Superior temporal gyrus (tissue), 1 donor: ENCODE results near the gene RPL28.
"Not testable (repeated sequence)": the region's sequence is repeated elsewhere in the genome, so short reads cannot be mapped to it uniquely, and the experiment has no call there.

ENCODE experiments used
- DNase-seq: peaks from one replicate; pipeline ENCODE4 v3.0.0-alpha.2; 2016; ENCODE audit errors: extremely low spot score

Gene RPL28

GRCh38 chr19:55392820-55393761 is 7.4 kb downstream of the RPL28 start:
- DNase-seq, result no peak

DNA sequence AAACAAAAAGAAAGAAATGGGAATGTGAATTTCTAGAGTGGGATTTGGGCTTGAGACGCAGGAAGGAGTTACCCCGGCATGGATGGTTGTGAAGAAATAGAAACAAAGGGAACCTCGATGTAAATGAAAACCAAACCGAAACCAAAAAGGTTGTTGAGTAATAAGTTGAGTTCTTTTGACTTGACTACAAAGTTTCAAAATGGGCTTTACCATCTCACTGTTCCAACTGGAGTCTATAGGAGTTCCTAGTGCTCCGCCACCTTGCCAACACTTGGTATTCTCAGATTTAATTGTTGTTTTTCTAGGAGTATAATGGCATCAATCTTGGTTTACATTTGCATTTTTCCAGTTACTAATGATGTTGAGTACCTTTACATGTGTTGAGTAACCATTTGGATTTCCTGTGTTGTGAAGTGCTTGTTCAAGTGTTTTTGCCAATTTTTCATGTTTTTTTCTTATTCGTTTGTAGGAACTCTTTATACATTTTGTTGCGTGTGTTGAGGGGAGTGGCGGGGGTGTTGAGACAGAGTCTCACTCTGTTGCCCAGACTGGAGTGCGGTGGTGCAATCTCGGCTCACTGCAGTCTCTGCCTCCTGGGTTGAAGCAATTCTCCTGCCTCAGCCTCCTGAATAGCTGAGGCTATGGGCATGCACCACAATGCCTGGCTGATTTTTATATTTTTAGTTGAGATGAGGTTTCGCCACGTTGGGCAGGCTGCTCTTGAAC is 12.6 kb downstream of the RPL28 start:
- no peak for DNase-seq

DNA sequence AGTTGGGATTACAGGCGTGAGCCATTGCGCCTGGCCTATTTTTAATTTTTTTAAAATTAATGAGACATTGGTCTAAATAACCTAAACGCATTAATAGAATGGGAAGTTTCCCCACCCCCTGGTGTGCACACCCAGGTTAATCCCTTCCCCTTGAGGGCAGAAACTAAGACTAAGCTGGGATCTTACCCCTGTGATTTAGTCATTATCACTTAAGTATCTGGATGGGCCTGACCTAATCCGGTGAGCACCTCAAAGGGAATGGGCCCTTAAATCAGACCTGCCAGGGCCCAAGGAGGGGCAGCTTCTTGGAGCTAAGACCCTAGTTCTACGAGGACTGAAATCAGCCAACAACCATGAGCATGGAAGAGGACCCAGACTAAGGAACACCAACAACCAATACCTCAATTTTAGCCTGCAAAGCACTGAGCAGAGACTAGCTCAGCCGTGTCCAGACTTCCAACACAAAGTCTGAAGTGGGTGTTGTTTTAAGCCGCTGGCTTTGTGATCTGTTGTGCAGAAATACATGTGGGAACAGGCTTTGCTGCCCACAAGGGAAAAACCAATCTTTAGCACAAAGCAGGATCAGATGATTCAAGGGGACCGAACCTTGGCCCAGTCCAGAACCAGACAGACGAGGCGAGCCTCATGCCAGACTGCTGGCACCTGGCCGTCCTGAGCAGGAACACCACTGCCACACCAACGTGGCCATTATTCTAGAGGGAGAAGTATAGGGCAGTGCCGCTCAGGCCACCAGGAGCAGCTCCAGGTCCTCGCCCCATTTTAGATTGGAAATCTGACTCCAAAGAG is 14.8 kb downstream of the RPL28 start:
- no peak for DNase-seq

- DNase-seq, result not testable (repeated sequence)
Measured at GRCh38 chr19:55401390-55401789, 15.7 kb downstream of the RPL28 start.

GRCh38 chr19:55402509-55402908 is 16.8 kb downstream of the RPL28 start:
- DNase-seq, result no peak

- no peak for DNase-seq
Measured at GRCh38 chr19:55405638-55406037, 19.9 kb downstream of the RPL28 start.

GRCh38 chr19:55406091-55406825 is 20.5 kb downstream of the RPL28 start:
- DNase-seq, result no peak

GRCh38 chr19:55406826-55407549 is 21.3 kb downstream of the RPL28 start:
- no peak for DNase-seq

DNA sequence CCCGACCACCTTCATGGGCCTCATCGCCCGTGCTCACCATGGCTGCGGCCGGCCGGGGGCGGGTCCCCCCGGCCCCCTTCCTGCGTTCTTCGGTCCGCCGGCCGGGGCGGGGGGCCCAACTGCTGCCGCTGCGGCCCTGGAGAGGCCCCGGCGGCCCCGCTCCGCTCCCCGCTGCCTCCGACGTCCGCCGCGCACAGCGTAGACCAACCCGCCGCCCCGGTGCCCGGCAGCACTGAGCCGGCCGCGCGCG is 21.7 kb downstream of the RPL28 start, which contains the start of gene UBE2S:
UBE2S (minus strand) TSS at position 239 of the 250 bp plus-strand sequence; CDS start at position 40, 199 bp downstream.
- DNase-seq, result not testable (repeated sequence)

GRCh38 chr19:55407800-55408532 is 22.2 kb downstream of the RPL28 start:
- peak; percentile 99 for DNase-seq

DNA sequence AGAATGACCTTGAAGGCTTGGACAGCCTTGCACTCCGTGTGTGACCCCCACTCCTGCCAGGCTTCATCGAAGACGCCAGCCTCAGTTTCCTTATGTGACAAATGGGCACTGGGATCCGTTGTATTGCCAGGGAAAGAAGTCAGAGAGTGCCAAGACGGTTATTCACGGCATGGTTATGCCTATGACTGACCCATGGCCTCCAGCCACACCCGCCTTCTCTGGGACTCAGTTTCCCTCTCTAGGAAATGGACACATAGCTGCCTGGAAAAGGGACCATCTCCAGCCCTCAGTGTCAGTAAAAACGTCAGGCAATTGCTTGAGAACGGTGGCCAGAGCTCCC is 22.8 kb downstream of the RPL28 start:
- no peak for DNase-seq

DNA sequence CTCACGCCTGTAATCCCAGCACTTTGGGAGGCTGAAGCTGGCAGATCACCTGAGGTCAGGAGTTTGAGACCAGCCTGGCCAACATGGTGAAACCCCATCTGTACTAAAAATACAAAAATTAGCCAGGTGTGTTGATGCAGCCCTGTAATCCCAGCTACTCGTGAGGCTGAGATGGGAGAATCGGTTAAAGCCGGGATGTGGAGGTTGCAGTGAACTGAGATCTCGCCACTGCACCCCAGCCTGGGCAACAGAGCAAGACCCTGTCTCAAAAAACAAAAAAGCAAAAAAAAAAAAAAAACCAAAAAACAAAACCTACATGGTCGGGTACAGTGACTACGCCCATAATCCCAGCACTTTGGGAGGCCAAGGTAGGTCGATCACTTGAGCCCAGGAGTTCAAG is 23.4 kb downstream of the RPL28 start:
- DNase-seq, result not testable (repeated sequence)

DNA sequence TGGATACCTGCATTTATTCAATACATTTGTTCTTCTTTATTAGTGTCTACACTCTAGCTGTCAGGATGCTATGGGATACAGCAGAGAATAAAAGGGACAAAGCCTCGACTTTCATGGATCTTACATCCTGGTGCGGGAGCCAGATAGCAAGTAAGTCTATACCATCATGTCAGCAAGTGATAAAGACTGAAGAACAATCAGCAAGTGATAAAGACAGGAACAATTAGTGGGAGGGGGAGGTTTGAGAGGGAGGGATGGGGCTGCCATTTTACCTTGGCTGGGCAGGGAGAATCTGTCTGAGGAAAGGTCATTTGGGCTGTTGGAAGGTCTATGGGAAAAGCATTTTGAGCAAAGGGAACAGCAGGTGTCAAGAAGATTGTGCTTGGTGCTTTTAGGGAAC is 24.4 kb downstream of the RPL28 start:
- DNase-seq, result no peak

DNA sequence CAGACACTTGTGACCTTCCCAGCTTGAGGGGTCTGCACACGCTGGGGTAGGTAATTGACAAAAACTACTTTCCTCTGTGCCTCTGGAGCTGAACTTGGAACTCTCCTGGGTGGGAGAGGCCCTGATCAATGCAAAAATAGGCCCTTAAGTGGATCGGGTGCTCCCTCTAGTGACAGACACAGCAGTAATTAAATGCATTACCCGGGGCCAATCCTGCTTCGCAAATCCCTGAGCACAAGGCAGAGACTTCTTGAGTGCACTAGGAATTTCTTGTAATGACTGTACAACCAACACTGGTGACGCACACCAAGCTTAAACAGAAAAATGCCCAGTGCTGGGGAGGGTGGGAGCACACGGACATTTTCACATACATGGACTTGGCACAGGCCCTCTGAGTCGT is 32.5 kb downstream of the RPL28 start:
- peak; percentile 89 for DNase-seq

DNA sequence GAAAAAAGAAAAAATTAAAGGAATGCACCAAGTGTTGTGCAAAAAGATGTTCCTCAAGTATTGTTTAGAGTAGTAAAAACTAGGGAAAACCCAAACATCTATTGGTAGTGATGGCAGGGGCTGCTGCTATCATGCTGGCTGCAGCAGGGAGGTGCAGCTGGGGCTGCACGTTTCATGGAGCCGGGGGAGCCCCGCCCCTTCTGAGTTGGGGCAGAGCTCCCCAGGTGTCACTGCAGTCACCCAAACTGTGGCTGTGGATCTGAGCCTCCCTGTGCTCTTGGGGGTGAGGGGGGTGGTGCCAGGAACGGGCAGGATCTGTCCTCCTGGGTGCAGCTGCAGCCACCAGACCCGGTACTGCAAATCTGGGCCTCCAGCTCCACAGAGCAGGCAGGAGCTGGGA is 33.4 kb downstream of the RPL28 start:
- no peak for DNase-seq

DNA sequence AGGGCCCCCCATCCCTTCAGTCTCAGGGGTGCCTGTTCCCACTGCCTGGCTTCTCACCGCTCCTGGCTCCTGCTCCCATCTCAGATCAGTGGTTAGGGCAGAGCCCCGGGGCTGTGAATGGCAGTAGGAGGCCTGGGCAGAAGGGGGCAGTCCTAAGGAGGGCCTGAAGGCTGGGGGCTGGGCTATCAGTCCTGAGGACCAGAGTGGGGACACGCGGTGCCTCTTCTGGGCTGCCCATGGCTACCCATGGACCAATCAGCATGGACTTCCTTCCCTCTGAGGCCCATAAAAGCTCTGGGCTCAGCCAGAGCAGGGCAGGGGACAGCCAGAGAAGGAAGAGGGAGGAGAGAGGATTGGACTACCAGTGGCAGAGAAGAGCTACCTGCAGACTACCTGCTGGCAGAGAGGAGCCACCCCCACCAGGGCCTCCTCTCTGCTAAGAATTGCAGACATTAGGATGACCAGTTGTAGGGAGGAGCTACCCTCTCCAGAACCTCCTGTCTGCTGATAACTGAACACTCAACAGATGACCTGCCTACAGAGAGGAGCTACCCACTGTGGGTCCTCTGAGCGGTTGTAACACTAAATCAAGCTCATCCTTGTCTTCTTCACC is 34.0 kb downstream of the RPL28 start:
- DNase-seq, result no peak

DNA sequence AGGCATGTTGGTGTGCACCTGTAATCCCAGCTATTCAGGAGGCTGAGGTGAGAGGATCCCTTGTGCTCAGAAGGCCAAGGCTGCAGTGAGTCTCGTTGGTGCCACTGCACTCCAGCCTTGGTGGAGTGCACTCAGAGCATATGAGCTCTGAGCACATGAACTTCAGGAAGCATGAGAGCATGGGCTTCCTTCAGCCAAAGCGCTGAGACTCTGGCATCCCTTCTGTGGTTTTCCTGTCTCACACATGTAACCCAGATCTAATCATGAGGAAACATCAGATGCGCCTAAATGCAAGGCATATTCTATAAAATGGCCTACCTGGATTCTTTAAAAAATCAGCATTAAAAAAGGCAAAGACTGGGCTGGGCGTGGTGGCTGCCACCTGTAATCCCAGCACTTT is 35.5 kb downstream of the RPL28 start:
- DNase-seq, result not testable (repeated sequence)

DNA sequence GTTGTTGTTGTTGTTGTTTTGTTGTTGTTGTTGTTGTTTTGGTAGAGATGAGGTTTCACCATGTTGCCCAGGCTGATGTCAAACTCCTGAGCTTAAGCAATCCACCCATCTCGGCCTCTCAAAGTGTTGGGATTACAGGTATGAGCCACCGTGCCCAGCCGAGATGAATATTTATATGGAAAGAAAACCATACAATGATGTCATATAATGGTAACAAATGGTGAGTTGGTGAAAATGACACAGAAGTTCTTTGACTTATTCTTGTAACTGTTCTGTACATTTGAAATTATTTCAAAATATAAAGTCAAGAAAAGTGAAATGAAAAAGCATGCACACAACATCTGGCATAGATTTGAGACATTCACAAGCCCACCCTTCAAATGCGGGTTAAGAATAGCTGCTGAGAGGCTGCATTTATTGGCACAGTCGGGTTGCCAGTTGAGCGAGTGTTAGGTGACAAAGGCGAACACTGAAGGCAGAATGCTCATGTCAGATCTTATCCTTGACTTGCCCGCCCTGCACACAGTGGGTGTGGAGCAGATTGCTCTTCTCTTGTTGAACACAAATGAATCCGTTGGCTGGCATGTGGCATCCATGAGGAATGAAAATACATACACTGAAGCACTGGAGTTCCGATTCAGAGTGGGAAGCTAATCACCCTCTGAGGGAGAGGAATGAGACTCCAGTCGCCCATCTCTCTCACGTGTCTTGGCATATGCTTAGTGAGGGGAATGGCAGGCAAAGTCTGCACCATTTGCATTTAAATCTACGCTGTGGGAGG is 37.7 kb downstream of the RPL28 start:
- DNase-seq, result no peak

GRCh38 chr19:55424518-55424917 is 38.8 kb downstream of the RPL28 start:
- no peak for DNase-seq
